ENCODE measurements around the gene GOLGA1. TPM values are rescaled to one million over a fixed set of nuclear protein-coding genes. Genes with fewer than 3 reads are reported as not detected.

GOLGA1 gene
- total RNA-seq, 1 donor from 2014 or later, result 22.1 TPM

GRCh38 chr9:124889006-124889405 is 51.9 kb downstream of the GOLGA1 start:
- DNase-seq (ENCODE audit: low spot score), result no peak
- intact Hi-C loops (cut with DNase I), result no loop called here

- DNase-seq (ENCODE audit: low spot score), result no peak
- intact Hi-C loops (cut with DNase I), result no loop called here
Measured at GRCh38 chr9:124887832-124888231, 53.1 kb downstream of the GOLGA1 start.

GRCh38 chr9:124886866-124887492 is 53.9 kb downstream of the GOLGA1 start:
- no peak for DNase-seq (ENCODE audit: low spot score)
- intact Hi-C loops (cut with DNase I), result no loop called here

DNA sequence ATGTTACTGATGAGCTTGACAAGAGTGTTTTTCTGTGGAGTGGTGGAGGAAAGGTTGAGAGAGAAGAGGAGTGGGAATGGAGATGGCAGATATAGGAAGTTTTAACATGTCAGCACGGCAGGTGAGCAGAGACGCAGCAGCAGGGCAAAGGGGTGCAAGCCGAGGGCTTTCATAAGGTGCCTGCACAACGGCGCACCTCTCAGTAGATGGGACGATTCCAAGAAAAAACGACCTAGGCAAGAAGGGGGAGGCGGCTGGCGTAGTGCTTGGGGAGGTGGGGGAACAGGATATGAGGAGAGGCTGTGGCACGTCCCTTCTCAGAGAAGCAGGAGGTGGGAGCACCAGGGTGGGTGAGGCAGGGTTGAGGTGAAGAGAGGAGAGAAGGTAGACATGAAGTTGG is 54.4 kb downstream of the GOLGA1 start:
- intact Hi-C loops (cut with DNase I), result no loop called here
- DNase-seq (ENCODE audit: low spot score), result no peak

- intact Hi-C loops (cut with DNase I), result no loop called here
- no peak for DNase-seq (ENCODE audit: low spot score)
Measured at GRCh38 chr9:124885551-124885950, 55.3 kb downstream of the GOLGA1 start.

DNA sequence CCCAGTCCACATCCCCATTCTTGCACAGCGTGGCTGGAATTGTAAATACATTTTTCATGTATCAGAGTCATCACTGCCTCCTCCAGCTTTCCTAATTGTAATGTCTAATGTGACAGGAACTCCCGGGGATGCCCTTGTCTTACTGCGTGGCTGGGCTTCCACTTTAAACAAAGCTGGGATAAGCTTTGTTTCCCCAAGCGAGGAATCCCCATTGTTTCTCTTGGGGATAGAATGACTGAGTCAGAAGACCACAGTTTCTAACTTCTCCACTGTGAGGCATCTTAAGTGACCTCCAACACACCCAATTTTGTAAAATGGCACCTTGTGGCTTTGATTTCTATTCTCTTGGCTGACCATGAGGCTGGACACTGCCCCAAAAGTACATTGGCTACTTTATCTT is 56.5 kb downstream of the GOLGA1 start:
- intact Hi-C loops (cut with DNase I), result no loop called here
- no peak for DNase-seq (ENCODE audit: low spot score)

GRCh38 chr9:124882231-124882630 is 58.7 kb downstream of the GOLGA1 start:
- DNase-seq (ENCODE audit: low spot score), result no peak
- intact Hi-C loops (cut with DNase I), result no loop called here

GRCh38 chr9:124881138-124881743 is 59.6 kb downstream of the GOLGA1 start:
- no peak for DNase-seq (ENCODE audit: low spot score)
- intact Hi-C loops (cut with DNase I), result no loop called here

GRCh38 chr9:124880501-124880900 is 60.4 kb downstream of the GOLGA1 start:
- DNase-seq (ENCODE audit: low spot score), result no peak
- intact Hi-C loops (cut with DNase I), result no loop called here

- no peak for DNase-seq (ENCODE audit: low spot score)
- intact Hi-C loops (cut with DNase I), result no loop called here
Measured at GRCh38 chr9:124879226-124879625, 61.7 kb downstream of the GOLGA1 start.

- intact Hi-C loops (cut with DNase I), result no loop called here
- DNase-seq (ENCODE audit: low spot score), result no peak
Measured at GRCh38 chr9:124878518-124878917, 62.4 kb downstream of the GOLGA1 start.

- intact Hi-C loops (cut with DNase I), result no loop called here
- no peak for DNase-seq (ENCODE audit: low spot score)
Measured at GRCh38 chr9:124878021-124878420, 62.9 kb downstream of the GOLGA1 start.

- no peak for DNase-seq (ENCODE audit: low spot score)
- intact Hi-C loops (cut with DNase I), result no loop called here
Measured at GRCh38 chr9:124877021-124877782, 63.7 kb downstream of the GOLGA1 start.

GRCh38 chr9:124875501-124875900 is 65.4 kb downstream of the GOLGA1 start:
- DNase-seq (ENCODE audit: low spot score), result no peak
- intact Hi-C loops (cut with DNase I), result no loop called here

DNA sequence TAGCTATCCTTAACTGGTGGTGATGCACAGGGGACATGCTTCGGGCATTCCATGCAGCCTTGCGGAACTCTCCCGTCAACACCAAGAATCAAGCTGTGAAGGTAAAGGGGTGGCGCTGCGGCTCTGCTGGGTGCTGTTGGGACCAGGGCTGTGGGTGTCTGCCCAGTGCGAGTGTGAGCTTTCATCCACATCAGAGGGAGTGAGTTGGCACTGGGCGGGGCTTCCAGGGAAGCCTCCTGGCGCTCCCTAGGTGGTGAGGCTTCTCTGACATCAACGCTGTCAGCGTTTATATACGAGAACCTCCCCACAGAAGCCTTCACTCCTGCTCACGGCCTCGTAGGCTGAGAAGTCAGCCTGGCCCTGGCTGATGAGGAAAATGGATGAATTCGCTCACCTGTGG is 67.2 kb downstream of the GOLGA1 start:
- no peak for DNase-seq (ENCODE audit: low spot score)
- intact Hi-C loops (cut with DNase I), result loop anchor here (5.0 kb wide), 1 partner anchor 269 kb away; the partner anchor contains the start of gene SCAI

- intact Hi-C loops (cut with DNase I), result loop anchor here (5.0 kb wide), 1 partner anchor 271 kb away; the partner anchor contains the start of gene SCAI
Measured at GRCh38 chr9:124871156-124871561, 69.7 kb downstream of the GOLGA1 start.

DNA sequence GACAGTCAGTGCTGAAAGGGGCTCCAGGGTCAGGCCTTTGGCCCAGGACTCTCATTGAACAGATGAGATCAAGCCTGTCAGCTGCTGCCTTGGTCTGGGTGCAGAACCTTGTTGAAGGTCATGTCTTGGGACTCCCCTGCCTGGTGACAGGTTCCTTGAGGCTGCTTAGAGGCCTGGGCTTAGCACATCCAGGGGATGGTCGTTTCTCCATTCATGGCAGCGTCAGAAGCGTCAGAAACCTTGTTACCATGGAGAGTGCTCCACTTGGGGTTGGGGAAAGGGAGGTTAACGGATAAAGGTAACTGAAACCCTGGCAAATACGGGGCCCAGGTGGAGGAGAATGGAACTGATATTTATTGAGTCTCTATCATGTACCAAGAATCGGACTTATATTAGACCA is 70.2 kb downstream of the GOLGA1 start:
- no peak for DNase-seq (ENCODE audit: low spot score)
- intact Hi-C loops (cut with DNase I), result loop anchor here (5.0 kb wide), 1 partner anchor 272 kb away; the partner anchor contains the start of gene SCAI

More at GRCh38 chr9:124871156-124871561, 69.7 kb downstream of the GOLGA1 start:
- no peak for DNase-seq (ENCODE audit: low spot score)

GRCh38 chr9:124869986-124870560 is 70.8 kb downstream of the GOLGA1 start:
- no peak for DNase-seq (ENCODE audit: low spot score)

GRCh38 chr9:124869466-124869985 is 71.4 kb downstream of the GOLGA1 start:
- intact Hi-C loops (cut with DNase I), result loop anchor here (2.0 kb wide), 1 partner anchor 71 kb away; the partner anchor contains the start of gene GOLGA1
- no peak for DNase-seq (ENCODE audit: low spot score)

More at GRCh38 chr9:124869986-124870560, 70.8 kb downstream of the GOLGA1 start:
- intact Hi-C loops (cut with DNase I), result loop anchor here (2.0 to 5.0 kb wide), 2 partner anchors 71 to 272 kb away; partner anchors contain the start of genes GOLGA1 and SCAI

Data from cardiac septum (tissue), 1 donor.